Stimulated activated CD8-positive, alpha-beta memory T cell treated with anti-CD3 and anti-CD28 coated beads, Interleukin-7, amount 100 ng/mL, for 4 hours (primary cell): ENCODE measurements around the gene MAN1C1.
"Not testable (repeated sequence)": the region's sequence is repeated elsewhere in the genome, so short reads cannot be mapped to it uniquely, and the experiment has no call there.

Source experiments
- DNase-seq, 2 donors: peaks; one replicate each; pipeline ENCODE4 v3.0.0-alpha.2; 2020; ENCODE audit warnings: low read depth in 2 of 2

Gene MAN1C1

GRCh38 chr1:25583519-25584370, 32.8 kb upstream of the MAN1C1 start:
- DNase-seq, result no peak

GRCh38 chr1:25586181-25586588, 30.4 kb upstream of the MAN1C1 start:
- no peak for DNase-seq

GRCh38 chr1:25587290-25587689, 29.3 kb upstream of the MAN1C1 start:
- no peak for DNase-seq

- DNase-seq, result not testable (repeated sequence)
These were observed 28.4 kb upstream of the MAN1C1 start for GRCh38 chr1:25588224-25588623.

- DNase-seq, result not testable (repeated sequence)
These were observed 27.8 kb upstream of the MAN1C1 start for GRCh38 chr1:25588786-25589185.

GRCh38 chr1:25590096-25590824, 26.3 kb upstream of the MAN1C1 start:
- DNase-seq, result no peak

- DNase-seq, result no peak
These were observed 22.7 kb upstream of the MAN1C1 start for GRCh38 chr1:25593861-25594260.

- no peak for DNase-seq
These were observed 21.6 kb upstream of the MAN1C1 start for GRCh38 chr1:25594971-25595370.

- not testable (repeated sequence) for DNase-seq
These were observed 19.9 kb upstream of the MAN1C1 start for GRCh38 chr1:25596641-25597040.

- no peak for DNase-seq
These were observed 17.7 kb upstream of the MAN1C1 start for GRCh38 chr1:25598879-25599278.

- no peak for DNase-seq
These were observed 16.5 kb upstream of the MAN1C1 start for GRCh38 chr1:25599969-25600610.

GRCh38 chr1:25600971-25601699, 15.5 kb upstream of the MAN1C1 start:
- DNase-seq, result not testable (repeated sequence)

GRCh38 chr1:25603779-25604538, 12.6 kb upstream of the MAN1C1 start:
- not testable (repeated sequence) for DNase-seq

- no peak for DNase-seq
These were observed 9.5 kb upstream of the MAN1C1 start for GRCh38 chr1:25607123-25607522.

- DNase-seq, result peak; percentile 79 to 84
These were observed 8.0 kb upstream of the MAN1C1 start for GRCh38 chr1:25608488-25609178.

- DNase-seq, result no peak
These were observed 6.7 kb upstream of the MAN1C1 start for GRCh38 chr1:25609921-25610320.

GRCh38 chr1:25610822-25611630, 5.6 kb upstream of the MAN1C1 start:
- no peak for DNase-seq

- no peak for DNase-seq
These were observed 4.7 kb upstream of the MAN1C1 start for GRCh38 chr1:25611843-25612242.

GRCh38 chr1:25612421-25612820, 4.2 kb upstream of the MAN1C1 start:
- DNase-seq, result no peak

GRCh38 chr1:25613091-25613490, 3.5 kb upstream of the MAN1C1 start:
- no peak for DNase-seq
